T-helper 22 cell (primary cell): Measurements from ENCODE around the gene FARS2.
"Not testable (repeated sequence)": the region's sequence is repeated elsewhere in the genome, so short reads cannot be mapped to it uniquely, and the experiment has no call there.

ENCODE experiments used
- DNase-seq: peaks from one replicate; pipeline ENCODE4 v3.0.0-alpha.2; 2020; ENCODE audit warnings: low read depth

The FARS2 gene

DNA sequence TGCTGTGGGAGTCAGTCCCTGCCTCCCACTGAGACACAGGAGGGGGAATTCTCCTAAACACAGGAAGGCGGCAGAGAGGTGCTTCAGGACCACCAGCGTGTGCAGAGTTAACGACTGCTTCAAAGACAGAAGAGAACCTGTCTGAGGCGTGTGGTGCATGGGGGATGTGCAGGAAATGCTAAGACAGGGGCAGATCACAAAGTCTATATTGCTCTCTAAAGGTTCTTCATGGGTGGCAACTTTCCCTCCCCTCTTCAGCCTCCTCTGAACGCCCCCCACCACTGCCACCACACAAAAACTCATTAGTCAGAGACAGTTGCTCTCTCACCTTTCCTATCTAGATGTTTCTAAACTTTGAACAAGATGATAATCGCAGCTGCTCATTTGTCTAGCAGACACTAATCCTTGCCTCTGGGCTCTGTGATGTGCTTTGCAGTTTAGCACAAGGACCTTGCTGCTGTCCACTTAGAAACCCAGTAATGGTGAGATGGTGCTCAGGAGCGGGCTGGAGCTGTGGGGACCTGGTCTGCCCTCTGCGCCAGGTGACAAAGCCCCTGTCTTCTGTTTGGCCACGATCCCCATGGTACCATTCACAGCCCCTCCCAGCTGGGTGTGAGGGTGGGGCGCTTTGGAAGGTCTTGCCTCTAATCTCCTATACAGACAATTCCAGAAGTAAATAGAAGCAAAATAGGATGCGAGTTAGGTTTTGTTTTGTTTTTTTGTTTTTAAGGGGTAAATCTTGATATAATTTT is 525.8 kb downstream of the FARS2 start:
- no peak for DNase-seq

DNA sequence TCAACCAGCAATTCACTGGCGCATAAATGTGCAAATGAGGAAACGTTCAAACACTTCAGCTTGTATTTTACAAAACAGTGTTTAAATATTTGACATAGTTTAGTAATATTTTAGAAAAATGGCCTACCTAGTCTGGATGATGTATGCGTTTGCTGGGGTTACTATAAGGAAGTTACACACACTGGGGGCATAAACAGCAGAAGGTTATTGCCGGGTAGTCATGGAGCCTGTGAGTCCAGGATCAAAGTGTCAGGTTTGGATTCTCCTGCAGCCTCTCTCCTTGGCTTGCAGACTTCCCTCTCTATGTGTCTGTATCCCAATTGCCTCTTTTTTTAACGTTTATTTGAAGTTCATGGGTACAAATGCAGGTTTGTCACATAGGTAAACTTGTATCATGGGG is 528.1 kb downstream of the FARS2 start:
- DNase-seq, result not testable (repeated sequence)

GRCh38 chr6:5796555-5796954 is 535.2 kb downstream of the FARS2 start:
- not testable (repeated sequence) for DNase-seq

GRCh38 chr6:5806406-5806805 is 545.1 kb downstream of the FARS2 start:
- DNase-seq, result not testable (repeated sequence)

GRCh38 chr6:5809450-5809849 is 548.1 kb downstream of the FARS2 start:
- no peak for DNase-seq

DNA sequence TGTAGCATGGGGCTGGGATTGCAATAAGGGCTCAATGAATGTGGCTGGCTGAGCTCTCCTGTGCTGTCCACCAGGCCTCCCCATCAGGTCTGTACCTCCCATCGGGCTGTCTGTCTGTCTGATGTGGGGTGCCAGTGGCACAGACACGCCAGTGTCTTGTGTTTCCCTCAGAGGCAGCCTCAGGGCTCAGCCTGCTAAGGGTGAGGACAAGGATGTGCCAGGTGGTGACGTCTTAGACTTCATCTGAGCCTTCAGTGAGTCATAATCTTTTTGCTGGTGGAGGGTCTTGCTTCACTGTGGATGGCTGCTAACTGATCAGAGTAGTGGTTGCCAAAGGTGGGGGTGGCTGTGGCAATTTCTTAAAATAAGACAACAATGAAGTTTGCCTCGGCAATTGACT is 550.7 kb downstream of the FARS2 start:
- no peak for DNase-seq

- DNase-seq, result no peak
These were observed 552.3 kb downstream of the FARS2 start for GRCh38 chr6:5813625-5814027.

GRCh38 chr6:5814116-5814515 is 552.8 kb downstream of the FARS2 start:
- no peak for DNase-seq

DNA sequence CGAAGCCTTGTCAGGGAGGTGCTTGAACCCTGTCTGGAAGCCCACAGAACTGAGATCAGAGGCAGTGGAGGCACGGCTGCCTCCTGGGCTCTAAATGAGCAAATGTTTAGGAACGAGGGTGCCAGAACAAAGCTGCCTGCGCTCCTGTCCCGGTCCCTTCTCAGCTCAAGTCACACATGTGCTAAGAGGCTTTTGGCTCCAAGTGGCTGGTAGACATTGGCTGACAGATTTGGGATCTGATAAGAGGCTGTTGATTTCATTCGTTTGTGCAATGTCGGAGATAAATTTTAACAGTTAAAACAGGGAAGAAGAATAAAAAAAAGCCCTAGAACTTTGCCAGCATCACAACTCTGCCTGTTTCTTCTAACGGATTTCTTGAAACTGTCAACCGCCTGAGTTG is 553.6 kb downstream of the FARS2 start:
- no peak for DNase-seq

DNA sequence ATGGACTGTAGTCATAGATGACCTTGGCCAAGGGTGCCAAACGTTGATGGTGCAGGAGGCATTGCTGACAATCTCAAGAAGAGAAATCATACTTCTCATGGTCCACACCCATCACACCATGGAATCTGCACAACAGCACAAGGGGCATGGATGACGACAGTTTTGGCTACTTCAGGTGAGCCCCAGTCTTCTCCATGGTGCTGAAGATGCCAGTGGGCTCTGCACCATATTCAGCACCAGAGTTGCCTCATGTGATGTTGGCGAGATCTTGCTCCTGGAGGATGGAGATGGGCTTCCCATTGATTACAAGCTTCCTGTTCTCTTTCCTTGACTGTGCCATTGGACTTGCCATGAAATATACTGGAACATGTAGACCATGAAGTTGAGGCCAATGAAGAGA is 556.6 kb downstream of the FARS2 start:
- no peak for DNase-seq

DNA sequence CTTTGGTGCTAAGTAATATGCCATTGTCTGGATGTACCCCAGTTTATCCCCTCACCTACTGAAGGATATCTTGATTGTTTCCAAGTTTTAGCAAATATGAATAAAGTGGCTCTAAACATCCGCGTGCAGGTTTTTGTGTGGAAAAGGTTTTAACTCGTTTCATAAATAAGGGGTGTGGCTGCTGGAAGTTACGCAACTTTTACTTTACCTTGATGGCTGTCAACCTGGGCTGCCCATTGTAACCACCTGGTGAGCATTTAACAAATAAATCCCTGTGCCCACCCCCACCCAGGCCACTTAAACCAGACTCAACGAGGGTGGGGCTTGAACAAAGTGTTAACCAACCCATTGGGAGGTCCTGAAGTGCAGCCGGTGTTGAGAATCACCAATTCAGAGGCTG is 557.6 kb downstream of the FARS2 start:
- DNase-seq, result no peak
